SK-N-SH (cell line): Measurements from ENCODE around the gene ZNF722.

Experiments
- POLR2AphosphoS5 ChIP-seq: IDR thresholded peaks from 2 replicates; pipeline ENCODE4 v1.6.1; 2012; ENCODE audit warnings: low read depth, low read length
- RCOR1 ChIP-seq: fragments of 150-350 bp; IDR thresholded peaks from 2 replicates; pipeline ENCODE4 v1.6.1; 2017; ENCODE audit warnings: antibody characterized with exemption, low read length
- REST ChIP-seq: IDR thresholded peaks from 2 replicates; pipeline ENCODE4 v1.6.1; 2012; ENCODE audit warnings: mild to moderate bottlenecking, low read depth, low read length, moderate library complexity

GRCh38 chr7:64035388-64035787, 36.7 kb downstream of the ZNF722 start:
- TF ChIP-seq RCOR1 (no peak), REST (no peak), POLR2AphosphoS5 (no peak)
